Measurements from ENCODE around the gene PAX8. TPM values are rescaled to one million over a fixed set of nuclear protein-coding genes. Genes with fewer than 3 reads are reported as not detected.

The PAX8 gene
- total and polyA plus RNA-seq, 2 experiments from 2014 or later, result 0.21 to 0.32 TPM

- Histone ChIP-seq H4K20me1 (replicated peaks; ENCODE audit: insufficient read depth) (no peaks in the 10 kb centered on the region), H3K27ac (ENCODE audit: low read depth) (no peak overlapping the region), H3K4me3 (no peak overlapping the region), H3K9me2 (ENCODE audit: insufficient read depth) (no peaks in the 10 kb centered on the region), H2AFZ (peak overlapping the region; percentile 75; the same call in 1 of the 2 replicates), H3K4me2 (no peak overlapping the region), H3K27me3 (ENCODE audit: insufficient read depth) (no peaks in the 10 kb centered on the region), H3K36me3 (ENCODE audit: insufficient read depth) (no peaks in the 10 kb centered on the region), H3K79me2 (replicated peaks; ENCODE audit: insufficient read depth) (no peaks in the 10 kb centered on the region), H3F3A (replicated peaks; ENCODE audit: low read depth) (no peaks in the 10 kb centered on the region), H3K4me1 (ENCODE audit: insufficient read depth) (0 out of 2 replicates have a peak, but pooled peaks cover 3% of the 10 kb centered on the region)
- Mint-ChIP-seq H3K4me3 (no peak overlapping the region), H3K36me3 (ENCODE audit: low read depth) (no peaks in the 10 kb centered on the region), H3K27me3 (ENCODE audit: insufficient read depth, low read depth, poor library complexity) (no peaks in the 10 kb centered on the region), H3K9me3 (no peaks in the 10 kb centered on the region), H3K27ac (no peak overlapping the region), H3K4me1 (peaks cover 12% of the 10 kb centered on the region)
- DNase-seq (ENCODE audit: low spot score), result no peak
- TF ChIP-seq POLR2AphosphoS5 (IDR thresholded peaks at IDR 0.05; ENCODE audit: low read depth) (no peak), ZNF331 (CRISPR knock-in tag; IDR thresholded peaks at IDR 0.05; ENCODE audit: low read depth) (no peak), EZH2phosphoT487 (IDR thresholded peaks at IDR 0.05; ENCODE audit: unreplicated experiment) (no peak), ZNF114 (CRISPR knock-in tag; IDR thresholded peaks at IDR 0.05) (no peak), ETS1 (IDR thresholded peaks at IDR 0.05) (no peak), NANOG (IDR thresholded peaks at IDR 0.05; ENCODE audit: borderline replicate concordance) (no peak), ZNF462 (CRISPR knock-in tag; IDR thresholded peaks at IDR 0.05) (no peak), REST (IDR thresholded peaks at IDR 0.05; ENCODE audit: unreplicated experiment) (no peak), CTCF (conservative IDR thresholded peaks at IDR 0.05; ENCODE audit: low read depth in 2 of 2) (no peak), STAT1 (IDR thresholded peaks at IDR 0.05; ENCODE audit: unreplicated experiment) (no peak), CREB1 (CRISPR knock-in tag; IDR thresholded peaks at IDR 0.05; ENCODE audit: low read depth) (no peak), JUNB (IDR thresholded peaks at IDR 0.05; ENCODE audit: unreplicated experiment) (no peak), EZH2 (IDR thresholded peaks at IDR 0.05; ENCODE audit: low read depth, unreplicated experiment) (no peak)
- ATAC-seq, result no peak
Observed at GRCh38 chr2:113187771-113188170, 91.0 kb downstream of the PAX8 start.

Data from GM23338 (cell line).